IPS-NIHi7 (cell line): ENCODE results near the gene PPFIA2.
A peak's percentile ranks its signal among the peaks of the same experiment; 100 is the strongest.

Experiments
- DNase-seq: peaks from one replicate; pipeline ENCODE4 v3.0.0; 2012; ENCODE audit warnings: mixed read lengths; ENCODE audit errors: extremely low spot score

PPFIA2 gene

DNA sequence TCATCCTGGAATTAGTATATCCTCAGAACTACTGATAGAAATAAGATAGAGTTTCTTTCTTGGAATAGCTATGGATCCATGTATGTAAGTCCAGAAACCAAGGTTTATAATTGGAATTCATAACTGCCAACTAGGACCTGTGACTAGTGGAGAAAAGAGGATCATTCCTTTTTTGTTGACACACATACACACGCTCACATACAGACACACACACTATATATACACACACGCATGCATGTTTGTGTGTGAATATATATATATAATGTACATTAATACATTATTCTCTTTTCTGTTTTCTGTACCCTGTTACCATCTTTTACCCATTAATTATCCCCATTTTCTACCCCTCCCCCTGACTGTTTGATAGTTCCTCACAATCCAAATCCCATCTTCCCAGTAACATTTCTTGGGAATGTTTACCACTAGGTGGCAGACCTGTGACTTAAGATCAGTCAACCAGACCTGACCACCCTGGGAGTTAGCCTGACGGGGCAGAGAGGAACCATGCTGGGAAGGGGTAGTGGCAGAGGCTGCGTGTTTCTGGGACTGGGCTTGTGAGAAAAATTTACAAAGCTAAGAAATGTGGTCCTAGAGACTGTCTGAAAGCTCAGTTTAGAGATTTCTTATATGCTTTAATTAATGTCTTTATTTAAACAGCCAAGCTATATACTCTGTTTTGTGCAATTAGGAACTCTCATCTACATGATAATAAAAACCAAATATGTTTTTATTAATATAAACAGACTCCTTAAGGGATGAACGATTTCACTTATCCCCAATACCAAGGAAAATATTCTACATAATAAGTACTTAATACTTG lies 308.0 kb downstream of the PPFIA2 start:
- DNase-seq: peak; percentile 71

- DNase-seq: no peak
Measured at GRCh38 chr12:81441629-81442028, 317.5 kb downstream of the PPFIA2 start.

GRCh38 chr12:81440001-81440400 lies 319.1 kb downstream of the PPFIA2 start:
- DNase-seq: no peak

DNA sequence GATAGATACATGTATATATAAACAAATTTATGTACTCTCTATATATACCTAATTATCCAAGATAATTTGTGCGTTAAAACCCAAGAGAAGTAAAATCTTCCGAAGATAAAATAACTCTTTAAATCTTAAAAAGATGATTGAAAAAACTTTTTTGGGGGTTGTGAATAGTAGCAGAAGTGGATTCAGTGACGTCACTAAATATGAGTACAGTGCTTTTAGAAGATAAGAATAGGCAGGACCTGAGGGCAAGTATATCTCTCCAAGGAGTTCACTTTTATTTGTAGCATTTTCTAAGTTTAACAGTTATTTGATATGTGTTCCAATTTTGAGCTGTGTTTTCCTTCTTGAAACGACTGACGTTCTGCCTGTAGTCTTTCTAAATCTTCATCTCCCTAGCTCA lies 319.8 kb downstream of the PPFIA2 start:
- DNase-seq: no peak

GRCh38 chr12:81417056-81417455 lies 342.1 kb downstream of the PPFIA2 start:
- DNase-seq: no peak

- no peak for DNase-seq
Measured at GRCh38 chr12:81416571-81416970, 342.6 kb downstream of the PPFIA2 start.

GRCh38 chr12:81414441-81414840 lies 344.7 kb downstream of the PPFIA2 start:
- no peak for DNase-seq

GRCh38 chr12:81412940-81413339 lies 346.2 kb downstream of the PPFIA2 start:
- DNase-seq: no peak

DNA sequence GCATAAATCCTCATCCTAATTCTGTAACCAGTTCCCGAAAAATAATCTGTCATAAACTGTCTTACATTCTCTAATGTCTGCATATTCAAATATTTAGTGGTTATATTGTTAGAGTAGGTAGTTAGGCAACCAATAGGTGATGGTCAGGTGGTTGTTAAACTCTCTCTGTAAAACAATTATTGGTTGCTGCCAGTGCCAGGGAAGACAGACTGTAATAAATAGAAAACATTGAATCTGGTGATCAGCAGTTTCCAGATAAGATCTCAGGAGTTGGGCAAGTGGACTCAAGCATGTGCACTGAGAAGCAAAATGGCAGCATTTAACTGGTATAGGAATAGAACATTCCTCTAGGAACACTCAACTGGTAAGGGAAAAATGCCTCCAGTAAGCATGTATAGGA lies 355.8 kb downstream of the PPFIA2 start:
- no peak for DNase-seq

DNA sequence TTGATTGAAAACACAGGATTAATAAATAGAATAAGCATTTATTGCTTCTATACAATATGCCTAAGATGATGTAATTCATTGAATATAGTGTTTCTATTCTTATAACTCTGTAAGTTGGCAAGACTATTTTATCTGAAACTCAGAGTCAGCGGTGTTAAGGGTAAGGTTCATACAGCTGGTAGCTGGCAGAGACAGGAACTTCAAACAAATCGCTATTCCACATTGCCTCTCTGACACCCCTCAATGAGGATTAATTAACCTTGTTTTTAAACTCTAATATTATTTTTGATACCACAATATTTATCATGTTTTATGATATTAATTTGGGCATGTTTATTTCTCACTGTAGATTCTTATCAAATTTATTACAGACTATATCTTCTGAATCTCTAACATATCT lies 357.9 kb downstream of the PPFIA2 start:
- DNase-seq: no peak

GRCh38 chr12:81400024-81400423 lies 359.1 kb downstream of the PPFIA2 start:
- no peak for DNase-seq

DNA sequence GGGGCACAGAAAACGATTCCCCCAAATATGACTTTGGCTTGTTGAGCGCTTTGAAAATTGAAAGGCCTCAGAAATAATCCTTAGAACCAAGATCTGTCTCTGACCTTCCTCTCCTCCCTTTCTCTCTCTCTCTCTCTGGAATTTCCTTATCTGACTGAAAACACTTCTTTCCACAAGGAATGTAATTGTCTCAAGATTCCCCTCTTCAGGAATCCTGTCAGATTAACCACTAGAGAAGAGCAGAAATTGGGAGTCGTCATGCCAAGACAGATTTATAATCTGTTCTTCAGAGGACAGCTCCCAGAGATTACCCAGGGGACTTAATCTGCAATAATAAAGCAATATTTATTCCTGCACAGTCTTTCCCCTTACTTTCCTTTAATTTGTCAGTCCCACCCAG lies 363.7 kb downstream of the PPFIA2 start:
- no peak for DNase-seq

GRCh38 chr12:81389550-81390099 lies 369.5 kb downstream of the PPFIA2 start:
- DNase-seq: no peak

GRCh38 chr12:81386101-81386500 lies 373.0 kb downstream of the PPFIA2 start:
- DNase-seq: no peak

DNA sequence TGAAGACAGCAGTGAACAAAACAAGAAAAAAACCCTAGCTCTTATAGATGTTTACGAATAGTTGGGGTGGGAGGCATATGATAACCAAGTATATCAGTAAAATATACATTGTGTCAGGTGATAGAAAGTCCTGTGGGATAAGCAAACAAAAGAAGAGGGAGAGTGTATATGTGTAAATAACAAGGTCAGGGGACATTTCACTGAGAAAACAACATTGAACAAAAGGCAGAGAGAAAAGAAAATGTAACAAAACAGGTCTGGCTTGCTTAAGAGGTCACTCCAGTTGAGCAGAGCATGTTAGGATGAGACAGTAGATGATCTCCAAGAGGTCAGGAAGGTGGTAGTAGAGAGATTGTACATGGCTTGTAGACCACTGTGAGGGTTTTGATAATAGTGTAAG lies 377.2 kb downstream of the PPFIA2 start:
- DNase-seq: no peak

DNA sequence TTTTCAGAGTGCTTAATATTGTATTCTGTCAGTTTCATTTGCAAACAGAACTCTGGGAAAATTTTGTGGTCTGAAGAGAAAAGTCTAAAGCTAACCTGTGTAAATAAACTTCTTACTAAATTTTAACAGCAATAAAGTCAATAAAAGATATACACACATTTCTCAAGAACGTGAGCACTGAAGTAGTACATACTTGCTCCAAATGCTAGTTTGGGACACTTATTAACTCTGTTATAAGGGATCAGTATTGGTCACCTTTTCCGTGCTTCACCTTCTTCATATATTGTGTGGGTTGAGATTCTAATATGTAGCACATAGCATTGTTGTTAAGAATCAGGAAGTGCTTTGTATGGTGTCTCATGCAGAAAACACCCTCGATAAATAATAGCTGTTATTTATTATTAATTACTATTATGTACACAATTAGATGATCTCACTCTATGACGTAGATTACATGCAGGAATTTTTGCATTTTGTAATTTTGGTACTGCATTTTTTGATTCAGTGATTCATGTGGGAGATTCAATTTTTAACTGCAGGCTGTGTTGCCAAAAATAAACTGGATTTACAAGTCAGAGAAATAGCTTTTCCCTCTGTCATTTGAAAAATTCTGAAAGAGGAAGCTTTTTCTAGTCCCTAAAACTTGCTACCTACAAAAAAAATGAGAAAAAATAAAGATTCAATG lies 380.4 kb downstream of the PPFIA2 start:
- DNase-seq: no peak

DNA sequence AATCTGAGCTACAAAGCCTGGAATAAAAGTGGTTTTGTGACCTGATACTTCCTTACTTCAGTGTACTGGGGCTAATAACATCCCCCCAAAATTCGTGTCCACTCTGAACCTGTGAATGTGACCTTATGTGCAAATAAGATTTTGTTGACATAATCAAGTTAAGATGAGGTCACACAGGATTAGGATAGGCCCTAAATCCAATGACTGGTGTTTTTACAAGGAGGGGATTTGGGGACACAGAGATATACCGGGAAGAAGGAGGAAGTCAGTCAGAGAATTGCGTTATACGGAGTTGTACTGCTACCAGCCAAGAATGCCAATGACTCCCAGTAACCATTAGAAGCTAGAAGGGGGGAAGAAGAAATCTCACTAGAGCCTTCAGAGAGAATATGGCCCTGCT lies 381.4 kb downstream of the PPFIA2 start:
- DNase-seq: no peak

DNA sequence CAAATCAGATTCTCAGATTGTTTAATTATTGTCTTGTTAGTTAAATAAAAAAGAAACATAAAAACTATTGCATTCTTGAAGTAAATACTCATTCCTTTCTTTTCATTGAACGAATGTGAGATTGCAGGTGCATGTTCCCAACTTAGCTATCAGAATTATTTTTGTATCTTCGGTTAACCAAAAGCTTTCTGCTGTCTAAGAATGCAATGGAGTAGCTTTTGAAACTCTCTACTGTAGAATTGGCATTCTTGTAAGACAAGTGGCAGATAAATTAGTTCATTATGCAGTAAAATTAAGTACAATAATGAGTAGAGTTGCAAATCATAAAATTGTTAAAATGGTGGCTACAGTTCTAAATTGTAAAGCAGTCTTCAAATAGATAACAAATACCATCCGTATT lies 383.2 kb downstream of the PPFIA2 start:
- DNase-seq: no peak

GRCh38 chr12:81370456-81370855 lies 388.7 kb downstream of the PPFIA2 start:
- no peak for DNase-seq

- DNase-seq: no peak
Measured at GRCh38 chr12:81369175-81369574, 390.0 kb downstream of the PPFIA2 start.

DNA sequence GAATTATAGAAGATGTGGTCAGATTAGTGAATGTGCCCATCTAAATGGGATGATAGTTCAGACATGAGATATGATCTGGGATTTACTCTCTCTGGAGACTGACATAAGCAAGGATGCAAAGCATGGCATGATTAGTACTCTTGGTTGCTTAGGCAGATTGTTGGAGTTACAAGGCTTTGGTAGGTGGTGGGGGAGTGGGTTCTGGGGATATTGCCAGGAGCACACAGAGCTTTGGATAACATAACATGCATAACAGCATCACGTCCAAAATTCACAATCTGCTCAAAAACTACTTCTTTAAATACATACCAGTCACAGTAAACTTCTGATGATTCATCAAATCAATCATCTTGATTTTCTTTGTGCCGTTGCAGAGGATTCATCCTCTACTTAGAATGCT lies 393.9 kb downstream of the PPFIA2 start:
- no peak for DNase-seq

- DNase-seq: no peak
Measured at GRCh38 chr12:81360916-81361315, 398.2 kb downstream of the PPFIA2 start.

- DNase-seq: no peak
Measured at GRCh38 chr12:81359736-81360135, 399.4 kb downstream of the PPFIA2 start.
